Right lobe of liver (tissue), 4 donors: ENCODE data around the gene SLC7A14.

Source experiments
- CTCF ChIP-seq, 4 donors: fragments of 200-600 bp in 3 of 4; fragments of 450-650 bp in 1 of 4; IDR thresholded peaks; one replicate each; pipeline versions ENCODE4 v1.5.1 to v1.8.0; 2016 to 2022; ENCODE audit warnings: antibody characterized with exemption in 4 of 4, mild to moderate bottlenecking in 2 of 4
- POLR2A ChIP-seq: fragments of 450-650 bp; IDR thresholded peaks from one replicate; pipeline ENCODE4 v1.6.1; 2017; ENCODE audit warnings: antibody characterized with exemption, mild to moderate bottlenecking
- donor health status: DM: no; HTN: no; CAD: no.
- donor health status: DM: no; HTN: no; CAD: no.
- donor health status: DM: no; HTN: yes; CAD: no.

GRCh38 chr3:170421758-170422157, 164.1 kb downstream of the SLC7A14 start:
- TF ChIP-seq POLR2A (no peak), CTCF (IDR thresholded peaks at IDR 0.05) (no peak)
